GM21723 (cell line): ENCODE results near the gene ARFGEF3.

Experiments used
- ATAC-seq: cut with Tn5 transposase; IDR thresholded peaks from one replicate; pipeline ENCODE4 v1.9.1; 2021; ENCODE audit warnings: mild to moderate bottlenecking, moderate library complexity; ENCODE audit not compliant: unreplicated experiment

The ARFGEF3 gene

GRCh38 chr6:138162955-138163575 lies 1.3 kb downstream of the ARFGEF3 start:
- no peak for ATAC-seq

DNA sequence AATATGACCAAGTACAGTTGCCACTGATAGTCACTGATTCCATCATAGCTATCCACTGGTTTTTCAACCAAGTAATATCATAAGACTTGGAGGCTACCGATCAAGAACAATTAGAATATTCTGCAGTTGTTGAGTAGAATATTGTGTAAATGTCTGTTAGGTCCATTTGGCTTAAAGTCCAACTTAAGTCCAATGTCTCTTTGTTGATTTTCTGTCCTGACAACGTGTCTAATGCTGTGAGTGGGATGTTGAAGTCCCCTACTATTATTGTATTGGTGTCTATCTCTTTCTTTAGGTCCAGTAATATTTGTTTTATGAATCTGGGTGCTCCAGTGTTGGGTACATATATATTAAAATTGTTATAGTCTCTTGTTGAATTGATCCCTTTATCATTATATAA lies 13.9 kb downstream of the ARFGEF3 start:
- ATAC-seq: no peak

GRCh38 chr6:138176652-138177232 lies 15.0 kb downstream of the ARFGEF3 start:
- ATAC-seq: no peak

- ATAC-seq: no peak
Observed at GRCh38 chr6:138182939-138183789, 21.4 kb downstream of the ARFGEF3 start.

DNA sequence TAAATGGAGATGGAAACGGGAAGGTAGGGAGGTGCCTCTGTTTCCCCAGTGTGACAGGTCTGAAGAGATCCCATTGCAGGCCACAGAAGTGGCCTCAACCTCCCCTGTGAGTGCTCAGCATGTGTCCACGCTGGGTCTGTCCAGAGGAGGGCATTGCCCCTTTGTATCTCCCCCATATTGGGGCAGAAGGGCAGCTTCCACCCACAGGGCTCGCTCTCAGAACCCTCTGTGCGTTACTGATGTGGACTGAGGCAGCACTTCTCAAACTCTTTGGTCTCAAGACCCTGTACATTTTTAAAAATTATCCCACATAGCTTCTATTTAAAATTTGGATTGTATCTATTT lies 22.0 kb downstream of the ARFGEF3 start:
- ATAC-seq: no peak

DNA sequence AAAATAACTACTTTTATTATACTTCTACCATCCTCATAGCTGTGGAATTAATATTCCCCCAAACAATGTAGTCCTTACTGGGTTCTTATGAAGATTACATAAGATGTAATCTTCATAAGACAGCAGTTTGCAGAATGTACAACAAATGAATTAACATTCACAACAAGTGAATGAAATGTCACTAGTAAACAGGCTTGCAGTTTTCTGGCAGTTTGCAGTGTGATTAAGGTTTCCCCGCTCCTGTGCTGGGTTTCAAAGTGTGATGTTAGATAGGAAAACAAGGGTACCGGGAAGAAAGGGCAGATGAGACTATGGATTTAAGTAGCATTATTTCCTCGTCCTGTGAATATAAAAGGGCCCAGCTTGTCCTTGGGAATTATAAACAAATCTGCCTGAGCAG lies 22.5 kb downstream of the ARFGEF3 start:
- ATAC-seq: no peak

GRCh38 chr6:138187156-138187555 lies 25.4 kb downstream of the ARFGEF3 start:
- ATAC-seq: no peak

DNA sequence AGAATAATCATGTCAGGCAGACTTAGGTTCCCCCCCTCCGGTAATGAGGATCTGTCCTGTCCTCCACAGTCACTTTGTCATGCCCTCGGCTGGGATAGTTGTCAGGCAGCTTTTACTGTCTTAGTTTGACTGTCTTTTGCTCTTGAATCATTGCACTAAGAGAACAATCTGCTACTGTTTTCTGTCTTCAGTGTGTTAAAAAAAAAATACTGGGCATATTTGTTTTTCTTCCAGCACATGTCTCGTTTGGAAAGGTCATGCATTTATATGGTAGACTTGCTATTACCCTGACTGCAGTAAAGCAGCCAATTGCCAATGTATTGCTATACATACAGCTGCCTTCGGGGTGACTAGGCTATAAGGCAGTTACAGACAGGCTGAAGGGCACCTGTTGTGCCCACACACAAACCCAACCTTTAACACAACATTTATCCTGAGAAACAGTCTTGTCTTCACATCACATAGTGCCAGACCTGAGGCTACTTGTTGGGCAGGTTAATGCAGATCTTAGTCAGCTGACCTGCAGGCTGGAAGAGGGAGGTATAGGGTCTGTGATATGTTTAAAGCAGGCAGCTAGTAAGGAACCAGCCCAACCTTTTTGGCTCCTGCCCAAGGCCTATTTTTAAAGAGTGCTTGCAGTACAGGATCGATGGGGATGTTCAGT lies 26.7 kb downstream of the ARFGEF3 start:
- no peak for ATAC-seq

GRCh38 chr6:138194287-138194686 lies 32.5 kb downstream of the ARFGEF3 start:
- no peak for ATAC-seq

- ATAC-seq: no peak
Observed at GRCh38 chr6:138196122-138196738, 34.5 kb downstream of the ARFGEF3 start.

- ATAC-seq: no peak
Observed at GRCh38 chr6:138197570-138197969, 35.8 kb downstream of the ARFGEF3 start.

DNA sequence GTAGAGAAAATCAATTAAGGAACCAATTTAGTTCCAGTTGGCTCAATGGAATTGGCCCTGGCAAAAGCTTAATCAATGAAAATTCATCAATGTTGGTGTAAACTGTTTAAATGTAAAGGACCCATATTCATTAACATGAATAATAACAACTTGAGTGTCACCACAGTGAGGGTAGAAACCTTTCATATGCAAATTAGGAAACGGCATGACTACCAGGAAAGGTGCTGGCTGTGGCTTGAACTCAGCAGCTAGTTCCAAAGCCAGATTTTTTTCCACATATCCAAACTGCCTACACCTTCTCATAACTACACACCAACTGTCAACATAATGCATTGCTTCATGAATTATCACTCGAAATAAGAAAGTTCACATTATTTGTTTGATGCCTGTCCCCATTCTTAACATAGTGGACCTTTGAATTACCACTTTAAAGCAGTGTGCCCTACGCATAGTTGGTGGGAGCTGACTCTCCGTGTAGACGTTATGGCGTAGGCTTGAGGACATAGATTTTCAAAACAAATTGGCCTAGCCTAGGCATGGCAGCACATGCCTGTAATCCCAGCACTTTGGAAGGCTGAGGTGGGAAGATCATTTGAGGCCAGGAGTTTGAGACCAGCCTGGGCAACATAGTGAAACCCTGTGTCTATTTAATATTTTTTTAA lies 36.8 kb downstream of the ARFGEF3 start:
- ATAC-seq: no peak

- ATAC-seq: no peak
Observed at GRCh38 chr6:138201836-138202235, 40.1 kb downstream of the ARFGEF3 start.

DNA sequence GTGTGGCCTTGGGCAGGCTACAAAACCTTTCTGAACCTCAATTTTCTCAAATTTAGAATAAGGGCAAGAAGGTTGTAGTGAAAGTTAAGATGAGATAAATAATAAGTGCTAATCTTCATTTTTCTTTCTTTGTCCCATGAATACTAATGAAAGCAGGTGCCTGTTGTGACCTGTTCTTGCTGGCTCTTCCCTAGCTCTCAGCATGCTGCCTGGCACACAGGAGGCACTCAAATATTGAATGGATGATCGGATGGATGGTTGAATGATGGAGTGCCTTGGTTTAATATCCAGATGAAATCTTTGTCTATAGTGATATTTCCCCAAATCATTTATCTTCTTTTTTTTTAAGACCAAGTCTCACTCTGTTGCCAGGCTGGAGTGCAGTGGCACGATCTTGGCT lies 41.6 kb downstream of the ARFGEF3 start:
- no peak for ATAC-seq

DNA sequence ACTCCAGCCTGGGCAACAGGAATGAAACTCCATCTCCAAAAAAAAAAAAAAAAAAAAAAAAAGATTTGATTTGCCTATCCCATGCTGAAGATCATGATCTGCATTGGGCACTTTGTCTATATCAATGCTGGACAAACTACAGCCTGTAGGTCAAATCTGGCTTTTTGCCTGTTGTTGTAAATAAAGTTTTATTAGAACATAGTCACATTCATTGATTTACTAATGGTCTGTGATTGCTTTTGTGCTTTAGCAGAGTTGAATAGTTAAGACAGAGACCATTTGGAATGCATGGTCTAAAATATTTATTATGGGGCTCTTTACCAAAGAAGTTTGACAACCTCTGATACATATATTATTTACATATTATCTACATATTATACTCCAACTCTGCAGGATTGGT lies 42.6 kb downstream of the ARFGEF3 start:
- ATAC-seq: no peak

- ATAC-seq: no peak
Observed at GRCh38 chr6:138204792-138205384, 43.1 kb downstream of the ARFGEF3 start.

- no peak for ATAC-seq
Observed at GRCh38 chr6:138205437-138206094, 43.8 kb downstream of the ARFGEF3 start.

DNA sequence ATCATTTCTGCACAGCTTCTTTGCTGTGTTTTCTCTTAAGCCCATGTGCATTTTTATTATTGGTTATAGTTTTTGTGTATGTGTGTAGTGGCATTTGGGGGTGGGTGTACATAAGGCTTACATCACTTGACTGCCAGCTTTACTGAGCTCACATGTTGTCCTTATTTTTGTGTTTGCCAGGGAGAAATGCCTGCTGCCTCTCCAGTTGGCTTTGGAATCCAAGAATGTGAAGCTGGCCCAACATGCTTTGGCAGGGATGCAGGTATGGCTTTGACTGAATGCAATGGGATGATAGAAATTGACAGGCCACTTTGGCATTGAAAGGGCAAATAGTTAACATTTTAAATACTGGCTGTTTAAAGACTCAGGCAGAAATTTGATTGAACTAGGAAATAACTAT lies 45.1 kb downstream of the ARFGEF3 start:
- no peak for ATAC-seq

DNA sequence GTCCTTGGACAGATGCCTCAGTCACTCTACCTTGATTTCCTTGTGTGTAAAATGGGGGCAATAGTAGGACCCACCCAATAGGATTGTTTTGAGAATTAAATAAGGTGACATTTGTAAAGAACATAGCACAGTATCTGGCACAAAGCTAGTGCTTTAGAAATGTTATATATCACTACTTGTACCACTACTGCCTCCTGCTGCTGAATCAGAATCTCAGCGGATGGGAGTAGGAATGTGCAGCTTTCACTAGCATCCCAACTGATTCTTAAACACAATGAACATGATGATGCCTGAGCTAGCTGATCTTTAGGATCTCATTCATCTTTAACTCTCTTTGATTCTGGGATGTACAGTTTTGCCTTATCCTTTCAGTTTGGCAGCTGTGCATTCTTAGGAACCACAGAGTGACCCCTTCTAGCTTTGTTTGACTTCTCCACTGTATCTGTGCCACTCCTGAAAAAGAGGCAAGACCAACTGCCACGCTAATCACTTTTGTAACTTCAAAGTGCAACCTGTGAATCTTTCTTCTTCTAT lies 49.4 kb downstream of the ARFGEF3 start:
- no peak for ATAC-seq

DNA sequence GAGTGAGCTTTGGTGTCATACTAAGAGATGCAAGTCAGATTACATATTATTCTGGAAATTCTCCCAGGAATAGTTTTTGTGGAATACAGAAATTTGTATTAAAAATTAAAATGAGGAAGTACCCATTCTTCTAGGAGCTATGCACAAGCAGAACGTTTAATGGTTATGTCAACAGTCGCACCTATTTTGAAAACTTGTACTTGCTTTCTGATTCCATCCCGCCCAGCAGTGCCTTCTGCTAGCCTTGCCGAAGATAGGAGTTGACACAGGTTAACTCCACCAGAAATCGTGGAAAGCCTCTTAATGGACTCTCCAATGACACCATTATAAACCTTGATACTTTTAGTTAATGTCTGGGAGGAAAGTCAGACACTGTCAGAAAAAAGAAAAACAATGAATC lies 49.9 kb downstream of the ARFGEF3 start:
- ATAC-seq: no peak
